ENCODE results near the gene VARS2. TPM values are rescaled to one million over a fixed set of nuclear protein-coding genes. Genes with fewer than 3 reads are reported as not detected.

VARS2 gene
- polyA plus RNA-seq, 1 of the 3 experiments (the other 2 are of a cell fraction), result 31.2 TPM

GRCh38 chr6:30935018-30935417 is 21.0 kb downstream of the VARS2 start:
- H3K79me2 ChIP-seq (ENCODE audit: insufficient read depth), result no peaks in the 10 kb centered on the region
- TF ChIP-seq SMC3 (IDR thresholded peaks at IDR 0.05; ENCODE audit: low read depth, low read length), result no peak
- TF ChIP-seq MEF2A (IDR thresholded peaks at IDR 0.05; ENCODE audit: borderline replicate concordance, low read depth), result no peak
- TF ChIP-seq EZH2phosphoT487 (IDR thresholded peaks at IDR 0.05; ENCODE audit: borderline replicate concordance, low read depth), result no peak
- no peak for TF ChIP-seq TAF1 (IDR thresholded peaks at IDR 0.05; ENCODE audit: borderline replicate concordance, low read depth, low read length)
- no peak for TF ChIP-seq MXI1 (IDR thresholded peaks at IDR 0.05; ENCODE audit: low read depth, low read length)
- TF ChIP-seq RCOR1 (IDR thresholded peaks at IDR 0.05; ENCODE audit: low read length), result no peak
- TF ChIP-seq, protein P1, sequence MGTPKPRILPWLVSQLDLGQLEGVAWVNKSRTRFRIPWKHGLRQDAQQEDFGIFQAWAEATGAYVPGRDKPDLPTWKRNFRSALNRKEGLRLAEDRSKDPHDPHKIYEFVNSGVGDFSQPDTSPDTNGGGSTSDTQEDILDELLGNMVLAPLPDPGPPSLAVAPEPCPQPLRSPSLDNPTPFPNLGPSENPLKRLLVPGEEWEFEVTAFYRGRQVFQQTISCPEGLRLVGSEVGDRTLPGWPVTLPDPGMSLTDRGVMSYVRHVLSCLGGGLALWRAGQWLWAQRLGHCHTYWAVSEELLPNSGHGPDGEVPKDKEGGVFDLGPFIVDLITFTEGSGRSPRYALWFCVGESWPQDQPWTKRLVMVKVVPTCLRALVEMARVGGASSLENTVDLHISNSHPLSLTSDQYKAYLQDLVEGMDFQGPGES (IDR thresholded peaks at IDR 0.05; ENCODE audit: low read depth, low read length), result no peak
- no peak for TF ChIP-seq NFIC (IDR thresholded peaks at IDR 0.05; ENCODE audit: borderline replicate concordance)
- H4K20me1 ChIP-seq (ENCODE audit: insufficient read depth), result no peaks in the 10 kb centered on the region
- no peaks in the 10 kb centered on the region for H3K4me1 ChIP-seq (ENCODE audit: control insufficient read depth in 1 of 2, insufficient read depth in 2 of 2, low read depth in 1 of 2, low read length in 1 of 2)
- H3K9ac ChIP-seq, result no peak overlapping the region
- CTCF ChIA-PET, result interaction anchor here (0.9 to 2.6 kb wide), 2 partner anchors 20 to 58 kb away, joined by 3 to 9 read pairs; partner anchors contain the start of gene VARS2
- no peaks in the 10 kb centered on the region for H3K36me3 ChIP-seq (replicated peaks in 1 of 2; ENCODE audit: control insufficient read depth in 1 of 2, insufficient read depth in 2 of 2, low read length in 1 of 2)
- H3K27ac ChIP-seq (ENCODE audit: low read depth in 2 of 2, low read length in 1 of 2), result no peak overlapping the region
- POLR2A ChIA-PET, result no interaction called here
- no peak overlapping the region for H3K4me3 ChIP-seq (ENCODE audit: low read depth in 2 of 2, low read length in 1 of 2)
- H3F3A ChIP-seq (replicated peaks; ENCODE audit: insufficient read depth), result no peaks in the 10 kb centered on the region
- H3K4me2 ChIP-seq, result no peak overlapping the region
- H2AFZ ChIP-seq (ENCODE audit: low read depth), result no peak overlapping the region
- 18% methylated on average over 3 of the region's 3 CpGs for WGBS (ENCODE audit: low lambda C conversion rate)
- no peaks in the 10 kb centered on the region for H3K27me3 ChIP-seq (ENCODE audit: insufficient read depth)
- H3K9me3 ChIP-seq, result no peaks in the 10 kb centered on the region
- DNase-seq, result no peak
- H3K9me2 ChIP-seq, result no peaks in the 10 kb centered on the region

- Histone ChIP-seq H3K27me3 (ENCODE audit: insufficient read depth) (no peaks in the 10 kb centered on the region), H3K4me3 (ENCODE audit: low read depth in 2 of 2, low read length in 1 of 2) (no peak overlapping the region), H3K9ac (no peak overlapping the region), H3K9me3 (no peaks in the 10 kb centered on the region), H3K4me2 (no peak overlapping the region), H3K36me3 (replicated peaks in 1 of 2; ENCODE audit: control insufficient read depth in 1 of 2, insufficient read depth in 2 of 2, low read length in 1 of 2) (no peaks in the 10 kb centered on the region), H3K4me1 (ENCODE audit: control insufficient read depth in 1 of 2, insufficient read depth in 2 of 2, low read depth in 1 of 2, low read length in 1 of 2) (peaks cover 0 to 1% of the 10 kb centered on the region in 2 experiments; a peak in 1 of 4 replicates), H3K79me2 (ENCODE audit: insufficient read depth) (no peaks in the 10 kb centered on the region), H2AFZ (ENCODE audit: low read depth) (no peak overlapping the region), H3F3A (replicated peaks; ENCODE audit: insufficient read depth) (no peaks in the 10 kb centered on the region), H4K20me1 (ENCODE audit: insufficient read depth) (no peaks in the 10 kb centered on the region), H3K27ac (ENCODE audit: low read depth in 2 of 2, low read length in 1 of 2) (no peak overlapping the region), H3K9me2 (no peaks in the 10 kb centered on the region)
- DNase-seq, result no peak
- CTCF ChIA-PET, result no interaction called here
- POLR2A ChIA-PET, result no interaction called here
- WGBS (ENCODE audit: low lambda C conversion rate), result 79% methylated on average over 4 of the region's 6 CpGs
- TF ChIP-seq FOXM1 (IDR thresholded peaks at IDR 0.05; ENCODE audit: low read depth) (no peak), TEAD4 (IDR thresholded peaks at IDR 0.05; ENCODE audit: borderline replicate concordance, insufficient read depth) (no peak), RFX5 (IDR thresholded peaks at IDR 0.05; ENCODE audit: low read length) (no peak), TCF12 (IDR thresholded peaks at IDR 0.05) (no peak), GABPA (IDR thresholded peaks at IDR 0.05; ENCODE audit: low read depth) (no peak), CTCF (IDR thresholded peaks at IDR 0.05) (no peak), EP300 (IDR thresholded peaks at IDR 0.05; ENCODE audit: borderline replicate concordance in 1 of 2, low read depth in 1 of 2, low read length in 1 of 2) (no peak), SIN3A (IDR thresholded peaks at IDR 0.05; ENCODE audit: borderline replicate concordance, low read depth, low read length) (no peak), FOXJ3 (CRISPR knock-in tag; IDR thresholded peaks at IDR 0.05) (no peak), NRF1 (IDR thresholded peaks at IDR 0.05; ENCODE audit: low read depth, low read length) (no peak), NFIC (IDR thresholded peaks at IDR 0.05; ENCODE audit: borderline replicate concordance) (no peak), MAX (IDR thresholded peaks at IDR 0.05; ENCODE audit: low read depth) (no peak), RXRA (IDR thresholded peaks at IDR 0.05; ENCODE audit: borderline replicate concordance, low read depth) (no peak), EZH2phosphoT487 (IDR thresholded peaks at IDR 0.05; ENCODE audit: borderline replicate concordance, low read depth) (no peak)
- TF ChIP-seq, protein P2, sequence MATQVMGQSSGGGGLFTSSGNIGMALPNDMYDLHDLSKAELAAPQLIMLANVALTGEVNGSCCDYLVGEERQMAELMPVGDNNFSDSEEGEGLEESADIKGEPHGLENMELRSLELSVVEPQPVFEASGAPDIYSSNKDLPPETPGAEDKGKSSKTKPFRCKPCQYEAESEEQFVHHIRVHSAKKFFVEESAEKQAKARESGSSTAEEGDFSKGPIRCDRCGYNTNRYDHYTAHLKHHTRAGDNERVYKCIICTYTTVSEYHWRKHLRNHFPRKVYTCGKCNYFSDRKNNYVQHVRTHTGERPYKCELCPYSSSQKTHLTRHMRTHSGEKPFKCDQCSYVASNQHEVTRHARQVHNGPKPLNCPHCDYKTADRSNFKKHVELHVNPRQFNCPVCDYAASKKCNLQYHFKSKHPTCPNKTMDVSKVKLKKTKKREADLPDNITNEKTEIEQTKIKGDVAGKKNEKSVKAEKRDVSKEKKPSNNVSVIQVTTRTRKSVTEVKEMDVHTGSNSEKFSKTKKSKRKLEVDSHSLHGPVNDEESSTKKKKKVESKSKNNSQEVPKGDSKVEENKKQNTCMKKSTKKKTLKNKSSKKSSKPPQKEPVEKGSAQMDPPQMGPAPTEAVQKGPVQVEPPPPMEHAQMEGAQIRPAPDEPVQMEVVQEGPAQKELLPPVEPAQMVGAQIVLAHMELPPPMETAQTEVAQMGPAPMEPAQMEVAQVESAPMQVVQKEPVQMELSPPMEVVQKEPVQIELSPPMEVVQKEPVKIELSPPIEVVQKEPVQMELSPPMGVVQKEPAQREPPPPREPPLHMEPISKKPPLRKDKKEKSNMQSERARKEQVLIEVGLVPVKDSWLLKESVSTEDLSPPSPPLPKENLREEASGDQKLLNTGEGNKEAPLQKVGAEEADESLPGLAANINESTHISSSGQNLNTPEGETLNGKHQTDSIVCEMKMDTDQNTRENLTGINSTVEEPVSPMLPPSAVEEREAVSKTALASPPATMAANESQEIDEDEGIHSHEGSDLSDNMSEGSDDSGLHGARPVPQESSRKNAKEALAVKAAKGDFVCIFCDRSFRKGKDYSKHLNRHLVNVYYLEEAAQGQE (IDR thresholded peaks at IDR 0.05; ENCODE audit: low read depth, low read length), result no peak
- TF ChIP-seq, protein P1 (IDR thresholded peaks at IDR 0.05; ENCODE audit: low read depth, low read length), result no peak
These were observed 23.2 kb downstream of the VARS2 start for GRCh38 chr6:30937265-30937664.
